GM18873 (cell line): ENCODE measurements around the gene HERPUD1.
A peak's percentile ranks its signal among the peaks of the same experiment; 100 is the strongest.
"Not testable (repeated sequence)": the region's sequence is repeated elsewhere in the genome, so short reads cannot be mapped to it uniquely, and the experiment has no call there.

Source experiments
- ATAC-seq: cut with Tn5 transposase; IDR thresholded peaks from one replicate; pipeline ENCODE4 v1.9.1; 2021; ENCODE audit warnings: mild to moderate bottlenecking, moderate library complexity, moderate number of reproducible peaks; ENCODE audit not compliant: unreplicated experiment, low FRiP score

HERPUD1 gene

GRCh38 chr16:56974549-56975300 lies 42.8 kb downstream of the HERPUD1 start:
- no peak for ATAC-seq

GRCh38 chr16:56975714-56976113 lies 43.8 kb downstream of the HERPUD1 start:
- no peak for ATAC-seq

- ATAC-seq: no peak
Measured at GRCh38 chr16:56977216-56977615, 45.3 kb downstream of the HERPUD1 start.

- no peak for ATAC-seq
Measured at GRCh38 chr16:56977823-56978430, 46.0 kb downstream of the HERPUD1 start.

- ATAC-seq: no peak
Measured at GRCh38 chr16:56980201-56980535, 48.2 kb downstream of the HERPUD1 start.

GRCh38 chr16:56980792-56981724 lies 49.1 kb downstream of the HERPUD1 start:
- no peak for ATAC-seq

- no peak for ATAC-seq
Measured at GRCh38 chr16:56981729-56982271, 49.9 kb downstream of the HERPUD1 start.

GRCh38 chr16:56982695-56983094 lies 50.8 kb downstream of the HERPUD1 start:
- no peak for ATAC-seq

- no peak for ATAC-seq
Measured at GRCh38 chr16:56983211-56983751, 51.3 kb downstream of the HERPUD1 start.

GRCh38 chr16:56984639-56985038 lies 52.7 kb downstream of the HERPUD1 start:
- ATAC-seq: no peak

- ATAC-seq: no peak
Measured at GRCh38 chr16:56985288-56985961, 53.5 kb downstream of the HERPUD1 start.

- ATAC-seq: no peak
Measured at GRCh38 chr16:56985962-56986360, 54.0 kb downstream of the HERPUD1 start.

GRCh38 chr16:56986361-56986760 lies 54.4 kb downstream of the HERPUD1 start:
- ATAC-seq: no peak

GRCh38 chr16:56986908-56987307 lies 55.0 kb downstream of the HERPUD1 start:
- ATAC-seq: not testable (repeated sequence)

GRCh38 chr16:56987692-56988091 lies 55.8 kb downstream of the HERPUD1 start:
- ATAC-seq: no peak

GRCh38 chr16:56988161-56988947 lies 56.4 kb downstream of the HERPUD1 start:
- ATAC-seq: no peak

GRCh38 chr16:56988948-56989945 lies 57.3 kb downstream of the HERPUD1 start, which contains the start of gene NLRC5:
Gene NLRC5 (plus strand): TSS chr16:56989557. CDS start chr16:57020713, 31,156 bp downstream.
- ATAC-seq: peak; percentile 46

GRCh38 chr16:56989988-56990387 lies 58.0 kb downstream of the HERPUD1 start:
- ATAC-seq: no peak
